HepG2 (cell line): ENCODE data around the gene NISCH. TPM values are rescaled to one million over a fixed set of nuclear protein-coding genes. Genes with fewer than 3 reads are reported as not detected.

Source experiments
- CHD2 ChIP-seq: IDR thresholded peaks from 2 replicates; pipeline ENCODE4 v1.6.1; 2011; ENCODE audit warnings: low read depth, low read length, improper control_type of control experiment
- FOXC1 ChIP-seq: sonication (generic); formaldehyde crosslinking; IDR thresholded peaks from 2 replicates; pipeline ENCODE4 v1.8.0; 2022; ENCODE audit warnings: mild to moderate bottlenecking, missing genetic modification reagents, borderline replicate concordance
- HOXA7 ChIP-seq: sonication (generic); formaldehyde crosslinking; IDR thresholded peaks from 2 replicates; pipeline ENCODE4 v1.8.1; 2022; ENCODE audit warnings: mild to moderate bottlenecking, missing genetic modification reagents, moderate library complexity
- KDM5B ChIP-seq: sonication (generic); formaldehyde crosslinking; IDR thresholded peaks from 2 replicates; pipeline ENCODE4 v1.4.0; 2020; ENCODE audit warnings: missing genetic modification reagents, mild to moderate bottlenecking, borderline replicate concordance
- MBNL3 ChIP-seq: fragments of 250-450 bp; sonication (Bioruptor Pico); conservative IDR thresholded peaks from 2 replicates; pipeline ENCODE4 v1.8.0; 2022; ENCODE audit warnings: mild to moderate bottlenecking, inconsistent platforms
- MTA1 ChIP-seq: sonication (generic); formaldehyde crosslinking; IDR thresholded peaks from 2 replicates; pipeline ENCODE4 v1.4.0; 2020; ENCODE audit warnings: missing genetic modification reagents, mild to moderate bottlenecking, borderline replicate concordance
- NFYB ChIP-seq: sonication (generic); formaldehyde crosslinking; IDR thresholded peaks from 2 replicates; pipeline ENCODE4 v1.4.0; 2020; ENCODE audit warnings: missing genetic modification reagents
- STAG1 ChIP-seq: sonication (generic); formaldehyde crosslinking; IDR thresholded peaks from 2 replicates; pipeline ENCODE4 v1.4.0; 2020; ENCODE audit warnings: missing genetic modification reagents
- ZMYM2 ChIP-seq: sonication (generic); formaldehyde crosslinking; IDR thresholded peaks from 2 replicates; pipeline ENCODE4 v1.8.0; 2022; ENCODE audit warnings: mild to moderate bottlenecking, missing genetic modification reagents
- ZMYM3 ChIP-seq: sonication (generic); formaldehyde crosslinking; IDR thresholded peaks from 2 replicates; pipeline ENCODE4 v1.5.1; 2020; ENCODE audit warnings: mild to moderate bottlenecking, missing genetic modification reagents
- ZNF44 ChIP-seq: sonication (generic); formaldehyde crosslinking; IDR thresholded peaks from 2 replicates; pipeline ENCODE4 v1.5.1; 2020; ENCODE audit warnings: mild to moderate bottlenecking, missing genetic modification reagents
- ZNF496 ChIP-seq: sonication (generic); formaldehyde crosslinking; IDR thresholded peaks from 2 replicates; pipeline ENCODE4 v1.8.1; 2023; ENCODE audit warnings: mild to moderate bottlenecking, moderate library complexity, missing genetic modification reagents; ENCODE audit not compliant: insufficient replicate concordance
- ZNF780A ChIP-seq: sonication (generic); formaldehyde crosslinking; IDR thresholded peaks from 2 replicates; pipeline ENCODE4 v1.8.0; 2022; ENCODE audit warnings: mild to moderate bottlenecking, missing genetic modification reagents, moderate library complexity
- ZNF792 ChIP-seq: IDR thresholded peaks from 2 replicates; pipeline ENCODE4 v1.6.1; 2016
- ZNF891 ChIP-seq: sonication (generic); formaldehyde crosslinking; IDR thresholded peaks from 2 replicates; pipeline ENCODE4 v1.5.0; 2020; ENCODE audit warnings: mild to moderate bottlenecking, missing genetic modification reagents
- polyA plus RNA-seq, 8 experiments: library from polyadenylated mRNA; depleted of rRNA in 3 of 8; stranded (reverse) in 7 of 8; unstranded in 1 of 8; fragments of >200 nt; fragmentation: Illumina TruSeq in 4 of 8; extraction: Trizol in 4 of 8; gene quantifications; 2 replicates each; pipeline versions ENCODE4 v1.2.1 to v1.2.3, GENCODE V29; 2011 to 2016; ENCODE audit warnings: low read depth in 4 of 8, missing spikeins in 1 of 8, mixed read lengths in 1 of 8; ENCODE audit not compliant: insufficient read depth in 1 of 8
- total RNA-seq, 5 experiments: library from RNA; depleted of rRNA; stranded (reverse); fragments of >200 nt; fragmentation: Illumina TruSeq; extraction: Trizol; gene quantifications; 2 replicates each; pipeline ENCODE4 v1.2.3, GENCODE V29; 2016; ENCODE audit warnings: low read depth in 1 of 5
- TF ChIP-seq, protein P1 (sequence below), 2 experiments: sonication (generic) in 1 of 2; formaldehyde crosslinking in 1 of 2; IDR thresholded peaks; 2 replicates each; pipeline versions ENCODE4 v1.6.1 to v1.9.0; 2014 to 2022; ENCODE audit warnings: antibody characterized with exemption in 1 of 2, borderline replicate concordance in 1 of 2, inconsistent platforms in 1 of 2, low read depth in 1 of 2, missing genetic modification reagents in 1 of 2
- TF ChIP-seq, protein P2 (sequence below): sonication (generic); formaldehyde crosslinking; IDR thresholded peaks from 2 replicates; pipeline ENCODE4 v1.5.1; 2020; ENCODE audit warnings: mild to moderate bottlenecking, missing genetic modification reagents, moderate library complexity
- TF ChIP-seq, protein P3 (sequence below): IDR thresholded peaks from 2 replicates; pipeline ENCODE4 v1.6.1; 2016; ENCODE audit warnings: missing compliant biosample characterization, missing genetic modification reagents, borderline replicate concordance

The NISCH gene
- total and polyA plus RNA-seq, 2 of the 13 experiments (the other 11 are each of a cell fraction or from before 2014, with no cell fraction given) = 27.0 to 47.6 TPM

DNA sequence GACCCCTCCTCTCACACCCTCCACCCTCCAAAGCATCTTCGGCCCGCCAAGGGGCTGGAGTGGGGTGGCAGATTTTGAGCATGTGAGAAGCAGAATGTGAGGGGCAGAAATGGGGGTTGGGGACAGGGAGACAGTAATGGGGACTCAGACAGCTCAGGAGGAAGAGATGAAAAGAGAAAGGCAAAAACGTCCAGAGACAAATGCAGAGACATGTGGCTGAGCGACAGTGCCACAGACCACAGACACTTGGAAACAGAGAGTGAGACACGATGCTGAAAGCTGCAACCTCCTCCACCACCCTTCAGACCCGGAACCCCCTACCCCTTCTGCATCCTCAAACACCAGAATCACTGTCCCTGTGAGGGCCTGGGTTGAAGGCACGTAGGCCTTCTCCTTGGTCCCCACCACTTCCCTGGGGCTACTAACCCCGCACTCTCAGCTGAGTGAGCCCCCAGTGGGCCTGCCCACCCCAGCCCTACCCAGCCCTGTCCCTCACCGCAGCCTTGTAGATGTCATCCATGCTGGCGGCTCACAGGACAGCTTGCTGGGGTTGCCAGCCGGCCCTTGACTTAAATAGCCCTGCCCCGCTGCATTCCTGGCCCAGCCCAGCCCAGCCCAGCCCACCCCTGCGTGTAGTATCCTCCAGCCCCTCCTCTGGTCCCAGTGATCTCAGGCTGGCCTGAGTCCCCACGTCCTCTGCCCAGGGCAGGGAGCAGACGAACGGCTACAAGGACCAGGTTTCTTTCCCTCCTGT is 1.7 kb upstream of the NISCH start, which contains the start of gene TNNC1 (continued):
- TF ChIP-seq STAG1 (CRISPR knock-in tag) = no peak
- no peak for TF ChIP-seq KDM5B (CRISPR knock-in tag)
- no peak for TF ChIP-seq ZNF44 (CRISPR knock-in tag)
- TF ChIP-seq ZMYM3 (CRISPR knock-in tag) = no peak
- TF ChIP-seq FOXC1 = no peak
- TF ChIP-seq MBNL3 (CRISPR knock-in tag) = no peak
- TF ChIP-seq ZNF496 = no peak
- TF ChIP-seq MTA1 = no peak
- TF ChIP-seq ZMYM2 = no peak
- TF ChIP-seq CHD2 = no peak
- TF ChIP-seq ZNF792 (CRISPR knock-in tag) = no peak; the same call in 1 of the 2 replicates
- TF ChIP-seq NFYB (CRISPR knock-in tag) = no peak
- TF ChIP-seq HOXA7 (CRISPR knock-in tag) = no peak
- TF ChIP-seq, protein P1, sequence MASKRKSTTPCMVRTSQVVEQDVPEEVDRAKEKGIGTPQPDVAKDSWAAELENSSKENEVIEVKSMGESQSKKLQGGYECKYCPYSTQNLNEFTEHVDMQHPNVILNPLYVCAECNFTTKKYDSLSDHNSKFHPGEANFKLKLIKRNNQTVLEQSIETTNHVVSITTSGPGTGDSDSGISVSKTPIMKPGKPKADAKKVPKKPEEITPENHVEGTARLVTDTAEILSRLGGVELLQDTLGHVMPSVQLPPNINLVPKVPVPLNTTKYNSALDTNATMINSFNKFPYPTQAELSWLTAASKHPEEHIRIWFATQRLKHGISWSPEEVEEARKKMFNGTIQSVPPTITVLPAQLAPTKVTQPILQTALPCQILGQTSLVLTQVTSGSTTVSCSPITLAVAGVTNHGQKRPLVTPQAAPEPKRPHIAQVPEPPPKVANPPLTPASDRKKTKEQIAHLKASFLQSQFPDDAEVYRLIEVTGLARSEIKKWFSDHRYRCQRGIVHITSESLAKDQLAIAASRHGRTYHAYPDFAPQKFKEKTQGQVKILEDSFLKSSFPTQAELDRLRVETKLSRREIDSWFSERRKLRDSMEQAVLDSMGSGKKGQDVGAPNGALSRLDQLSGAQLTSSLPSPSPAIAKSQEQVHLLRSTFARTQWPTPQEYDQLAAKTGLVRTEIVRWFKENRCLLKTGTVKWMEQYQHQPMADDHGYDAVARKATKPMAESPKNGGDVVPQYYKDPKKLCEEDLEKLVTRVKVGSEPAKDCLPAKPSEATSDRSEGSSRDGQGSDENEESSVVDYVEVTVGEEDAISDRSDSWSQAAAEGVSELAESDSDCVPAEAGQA (IDR thresholded peaks at IDR 0.05; ENCODE audit: low read depth) = no peak
- TF ChIP-seq, protein P1 (CRISPR knock-in tag; IDR thresholded peaks at IDR 0.05; ENCODE audit: borderline replicate concordance) = no peak
- TF ChIP-seq, protein P2, sequence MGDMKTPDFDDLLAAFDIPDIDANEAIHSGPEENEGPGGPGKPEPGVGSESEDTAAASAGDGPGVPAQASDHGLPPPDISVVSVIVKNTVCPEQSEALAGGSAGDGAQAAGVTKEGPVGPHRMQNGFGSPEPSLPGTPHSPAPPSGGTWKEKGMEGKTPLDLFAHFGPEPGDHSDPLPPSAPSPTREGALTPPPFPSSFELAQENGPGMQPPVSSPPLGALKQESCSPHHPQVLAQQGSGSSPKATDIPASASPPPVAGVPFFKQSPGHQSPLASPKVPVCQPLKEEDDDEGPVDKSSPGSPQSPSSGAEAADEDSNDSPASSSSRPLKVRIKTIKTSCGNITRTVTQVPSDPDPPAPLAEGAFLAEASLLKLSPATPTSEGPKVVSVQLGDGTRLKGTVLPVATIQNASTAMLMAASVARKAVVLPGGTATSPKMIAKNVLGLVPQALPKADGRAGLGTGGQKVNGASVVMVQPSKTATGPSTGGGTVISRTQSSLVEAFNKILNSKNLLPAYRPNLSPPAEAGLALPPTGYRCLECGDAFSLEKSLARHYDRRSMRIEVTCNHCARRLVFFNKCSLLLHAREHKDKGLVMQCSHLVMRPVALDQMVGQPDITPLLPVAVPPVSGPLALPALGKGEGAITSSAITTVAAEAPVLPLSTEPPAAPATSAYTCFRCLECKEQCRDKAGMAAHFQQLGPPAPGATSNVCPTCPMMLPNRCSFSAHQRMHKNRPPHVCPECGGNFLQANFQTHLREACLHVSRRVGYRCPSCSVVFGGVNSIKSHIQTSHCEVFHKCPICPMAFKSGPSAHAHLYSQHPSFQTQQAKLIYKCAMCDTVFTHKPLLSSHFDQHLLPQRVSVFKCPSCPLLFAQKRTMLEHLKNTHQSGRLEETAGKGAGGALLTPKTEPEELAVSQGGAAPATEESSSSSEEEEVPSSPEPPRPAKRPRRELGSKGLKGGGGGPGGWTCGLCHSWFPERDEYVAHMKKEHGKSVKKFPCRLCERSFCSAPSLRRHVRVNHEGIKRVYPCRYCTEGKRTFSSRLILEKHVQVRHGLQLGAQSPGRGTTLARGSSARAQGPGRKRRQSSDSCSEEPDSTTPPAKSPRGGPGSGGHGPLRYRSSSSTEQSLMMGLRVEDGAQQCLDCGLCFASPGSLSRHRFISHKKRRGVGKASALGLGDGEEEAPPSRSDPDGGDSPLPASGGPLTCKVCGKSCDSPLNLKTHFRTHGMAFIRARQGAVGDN = peak; percentile 56
- TF ChIP-seq, protein P3, sequence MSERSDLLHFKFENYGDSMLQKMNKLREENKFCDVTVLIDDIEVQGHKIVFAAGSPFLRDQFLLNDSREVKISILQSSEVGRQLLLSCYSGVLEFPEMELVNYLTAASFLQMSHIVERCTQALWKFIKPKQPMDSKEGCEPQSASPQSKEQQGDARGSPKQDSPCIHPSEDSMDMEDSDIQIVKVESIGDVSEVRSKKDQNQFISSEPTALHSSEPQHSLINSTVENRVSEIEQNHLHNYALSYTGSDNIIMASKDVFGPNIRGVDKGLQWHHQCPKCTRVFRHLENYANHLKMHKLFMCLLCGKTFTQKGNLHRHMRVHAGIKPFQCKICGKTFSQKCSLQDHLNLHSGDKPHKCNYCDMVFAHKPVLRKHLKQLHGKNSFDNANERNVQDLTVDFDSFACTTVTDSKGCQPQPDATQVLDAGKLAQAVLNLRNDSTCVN = 0 out of 2 replicates have a peak, but pooled peaks have one; percentile 12
- no peak for TF ChIP-seq ZNF780A (CRISPR knock-in tag)
- TF ChIP-seq ZNF891 (CRISPR knock-in tag) = no peak
